Thyroid gland (tissue), 4 donors: ENCODE measurements around the gene CHDH. TPM values are rescaled to one million over a fixed set of nuclear protein-coding genes. Genes with fewer than 3 reads are reported as not detected.

Experiments used
- DNase-seq, 2 donors: peaks; one replicate each; pipeline ENCODE4 v3.0.0-alpha.2; 2019
- H3K27ac ChIP-seq, 3 donors: fragments of 200-600 bp; sonication (generic); 1 replicate in 2 of 3; 2 replicates in 1 of 3; pipeline ENCODE4 v1.5.1; 2016 to 2019; ENCODE audit warnings: mild to moderate bottlenecking in 1 of 3, moderate library complexity in 1 of 3
- H3K27me3 ChIP-seq: fragments of 200-600 bp; sonication (generic); one replicate; pipeline ENCODE4 v1.5.1; 2019
- H3K36me3 ChIP-seq, 2 donors: fragments of 200-600 bp; sonication (generic); one replicate each; pipeline ENCODE4 v1.5.1; 2016 to 2019
- H3K4me1 ChIP-seq, 2 donors: fragments of 200-600 bp; sonication (generic); one replicate each; pipeline ENCODE4 v1.5.1; 2017 to 2019
- H3K4me3 ChIP-seq, 3 donors: fragments of 200-600 bp; sonication (generic); replicated peaks in 1 of 3; 1 replicate in 2 of 3; 2 replicates in 1 of 3; pipeline ENCODE4 v1.5.1; 2016; ENCODE audit warnings: mild to moderate bottlenecking in 1 of 3
- H3K9me3 ChIP-seq: fragments of 200-600 bp; sonication (generic); one replicate; pipeline ENCODE4 v1.5.1; 2017
- CTCF ChIP-seq, 6 experiments: fragments of 200-600 bp in 3 of 6; fragments of 450-650 bp in 3 of 6; sonication (generic) in 3 of 6; IDR thresholded peaks; one replicate each; pipeline ENCODE4 v1.5.1; 2016 to 2019; ENCODE audit warnings: antibody characterized with exemption in 6 of 6, mild to moderate bottlenecking in 2 of 6, inconsistent platforms in 1 of 6, moderate library complexity in 1 of 6
- POLR2A ChIP-seq, 2 donors: fragments of 450-650 bp; IDR thresholded peaks; one replicate each; pipeline ENCODE4 v1.6.1; 2017; ENCODE audit warnings: antibody characterized with exemption in 2 of 2, mild to moderate bottlenecking in 2 of 2, moderate library complexity in 1 of 2
- WGBS, 2 donors: methylation state at CpG; one replicate each; pipeline ENCODE4 v1.1.5; 2017; 5-methylcytosine and 5-hydroxymethylcytosine counted together
- intact Hi-C: fragments of 100-400 bp; cut with DNase I; formaldehyde crosslinking; loops from one replicate; pipeline ENCODE4 v1.15.1; 2023
- total RNA-seq, 4 donors: library from RNA; depleted of rRNA; stranded (reverse); fragments of >200 nt; gene quantifications; one replicate each; pipeline ENCODE4 v1.2.3, GENCODE V29; 2016

CHDH gene
- total RNA-seq, 4 donors from 2014 or later: 4.7 to 26.9 (median 11.1) TPM

GRCh38 chr3:53821631-53822121 lies 24.5 kb downstream of the CHDH start:
- no peaks in the 10 kb centered on the region for H3K27me3 ChIP-seq
- WGBS, 2 donors: 58 to 72% methylated on average over 5 of the region's 5 CpGs
- no peaks in the 10 kb centered on the region for H3K4me1 ChIP-seq
- no peaks in the 10 kb centered on the region for H3K36me3 ChIP-seq
- no peak overlapping the region for H3K4me3 ChIP-seq
- TF ChIP-seq CTCF (IDR thresholded peaks at IDR 0.05) (no peak), POLR2A (IDR thresholded peaks at IDR 0.05) (no peak)
- DNase-seq: peak; percentile 38 to 56
- no peak overlapping the region for H3K27ac ChIP-seq
- intact Hi-C loops: no loop called here
- H3K9me3 ChIP-seq: no peaks in the 10 kb centered on the region

GRCh38 chr3:53820756-53821580 lies 25.3 kb downstream of the CHDH start:
- 83 to 87% methylated on average over 21 of the region's 21 CpGs for WGBS, 2 donors
- H3K27me3 ChIP-seq: no peaks in the 10 kb centered on the region
- intact Hi-C loops: no loop called here
- no peaks in the 10 kb centered on the region for H3K36me3 ChIP-seq
- TF ChIP-seq CTCF (IDR thresholded peaks at IDR 0.05): no peak
- no peak for TF ChIP-seq POLR2A (IDR thresholded peaks at IDR 0.05)
- H3K9me3 ChIP-seq: no peaks in the 10 kb centered on the region
- H3K4me1 ChIP-seq: no peaks in the 10 kb centered on the region
- no peak for DNase-seq
- no peak overlapping the region for H3K27ac ChIP-seq
- no peak overlapping the region for H3K4me3 ChIP-seq

GRCh38 chr3:53820084-53820483 lies 26.1 kb downstream of the CHDH start:
- WGBS, 2 donors: 95 to 99% methylated on average over 4 to 5 of the region's 5 CpGs
- DNase-seq: no peak
- Histone ChIP-seq H3K36me3 (no peaks in the 10 kb centered on the region), H3K9me3 (no peaks in the 10 kb centered on the region), H3K27ac (no peak overlapping the region), H3K4me1 (no peaks in the 10 kb centered on the region), H3K27me3 (no peaks in the 10 kb centered on the region), H3K4me3 (no peak overlapping the region)
- TF ChIP-seq CTCF (IDR thresholded peaks at IDR 0.05) (no peak), POLR2A (IDR thresholded peaks at IDR 0.05) (no peak)
- intact Hi-C loops: no loop called here

GRCh38 chr3:53819163-53819868 lies 26.9 kb downstream of the CHDH start:
- 94 to 99% methylated on average over 11 to 14 of the region's 14 CpGs for WGBS, 2 donors
- no peaks in the 10 kb centered on the region for H3K27me3 ChIP-seq
- no peaks in the 10 kb centered on the region for H3K36me3 ChIP-seq
- H3K27ac ChIP-seq: no peak overlapping the region
- peaks cover 1% of the 10 kb centered on the region in 2 donors for H3K4me1 ChIP-seq
- no peak for DNase-seq
- H3K4me3 ChIP-seq: no peak overlapping the region
- no peaks in the 10 kb centered on the region for H3K9me3 ChIP-seq
- TF ChIP-seq POLR2A (IDR thresholded peaks at IDR 0.05): no peak
- TF ChIP-seq CTCF (IDR thresholded peaks at IDR 0.05): no peak
- intact Hi-C loops: no loop called here
